ENCODE data around the gene MGLL.
"Not testable (repeated sequence)": the region's sequence is repeated elsewhere in the genome, so short reads cannot be mapped to it uniquely, and the experiment has no call there.

MGLL gene

DNA sequence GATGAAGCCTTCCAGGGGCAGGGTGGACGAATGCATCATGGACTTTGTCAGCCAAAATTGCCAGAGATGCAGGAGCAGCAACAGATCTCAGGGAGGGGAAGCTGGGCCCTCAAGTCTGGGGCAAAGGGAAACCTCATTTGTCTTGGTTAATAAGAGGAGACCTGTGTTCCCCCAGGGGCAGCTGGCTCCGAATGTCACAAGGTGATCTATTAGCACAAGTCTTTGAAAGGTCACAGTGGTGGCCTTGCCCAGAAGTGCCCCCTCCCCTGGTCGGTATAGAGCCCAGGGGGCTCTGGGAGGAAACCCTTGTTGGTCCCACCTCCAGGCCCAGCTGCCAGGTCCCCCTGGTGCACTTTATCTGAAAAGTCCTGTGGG, 103.4 kb downstream of the MGLL start:
- no peak for DNase-seq

DNA sequence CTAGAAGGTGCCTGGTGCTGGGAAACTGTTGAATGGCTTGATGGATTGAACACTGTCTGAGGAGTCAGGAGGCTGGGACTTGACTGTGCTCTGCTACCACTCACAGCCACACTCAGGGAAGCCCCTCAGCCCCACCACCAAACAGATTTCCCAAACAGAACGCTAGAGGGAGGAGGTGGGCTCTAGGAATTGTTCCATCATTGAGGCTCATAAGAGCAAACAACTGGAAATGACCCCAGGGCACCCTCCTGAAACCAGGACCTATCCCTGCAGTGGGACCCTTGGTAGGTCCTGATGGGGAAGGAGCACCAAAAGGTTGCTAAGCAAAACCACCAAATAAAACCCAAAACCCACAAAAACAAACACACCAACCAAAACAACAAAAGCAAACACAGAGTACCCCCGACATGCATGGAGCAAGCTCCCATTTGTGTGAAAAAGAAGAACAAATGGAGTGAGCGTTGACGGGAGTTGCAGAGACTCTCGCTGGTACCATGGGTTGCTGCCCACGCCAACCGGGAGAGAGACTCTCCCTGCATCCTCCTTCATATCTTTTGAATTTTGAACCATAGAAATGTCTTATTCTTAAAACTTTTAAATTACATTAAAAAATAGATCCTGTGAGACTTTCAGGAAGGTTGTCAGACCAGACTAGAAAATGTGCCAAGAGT, 103.9 kb downstream of the MGLL start:
- no peak for DNase-seq

- no peak for DNase-seq
Measured at GRCh38 chr3:127717357-127718244, 104.7 kb downstream of the MGLL start.

DNA sequence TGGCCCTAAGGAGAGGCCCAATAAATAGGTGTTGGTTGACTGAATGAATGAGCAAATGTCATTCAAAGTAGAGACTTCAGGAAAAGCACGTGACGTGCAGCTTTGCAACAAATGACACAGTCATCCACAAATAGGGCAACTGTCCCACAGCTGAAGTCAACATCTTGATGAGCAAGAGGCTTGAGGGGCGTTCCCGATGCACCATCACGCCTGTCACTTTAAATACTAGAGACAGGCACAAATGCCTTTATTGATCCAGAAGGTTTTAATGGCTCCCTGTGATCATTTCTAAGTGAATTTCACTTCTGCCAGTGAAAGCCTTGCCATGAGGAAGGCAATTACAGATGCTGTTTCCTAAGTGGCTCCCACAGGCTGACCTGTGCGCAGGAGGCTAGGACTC, 105.9 kb downstream of the MGLL start:
- no peak for DNase-seq

DNA sequence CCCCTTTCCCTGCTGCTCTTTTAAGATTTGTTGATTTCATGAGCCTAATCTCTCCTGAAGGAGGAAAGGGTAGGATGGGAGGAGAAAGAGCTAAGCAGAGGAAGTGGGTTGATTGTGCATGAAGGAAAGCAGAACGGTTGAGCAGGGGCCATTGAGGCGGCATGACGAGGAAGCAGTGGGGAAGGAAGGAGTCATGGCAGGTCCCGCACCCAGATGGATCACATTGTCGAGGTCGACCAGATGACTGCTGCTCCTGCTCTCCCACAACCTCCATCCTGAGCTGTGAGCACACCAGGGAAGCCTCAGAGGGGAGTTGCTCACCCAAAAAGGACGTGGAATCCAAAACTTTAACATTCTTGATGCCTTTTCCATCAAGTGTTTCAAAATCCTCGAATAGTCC, 106.8 kb downstream of the MGLL start:
- no peak for DNase-seq

DNA sequence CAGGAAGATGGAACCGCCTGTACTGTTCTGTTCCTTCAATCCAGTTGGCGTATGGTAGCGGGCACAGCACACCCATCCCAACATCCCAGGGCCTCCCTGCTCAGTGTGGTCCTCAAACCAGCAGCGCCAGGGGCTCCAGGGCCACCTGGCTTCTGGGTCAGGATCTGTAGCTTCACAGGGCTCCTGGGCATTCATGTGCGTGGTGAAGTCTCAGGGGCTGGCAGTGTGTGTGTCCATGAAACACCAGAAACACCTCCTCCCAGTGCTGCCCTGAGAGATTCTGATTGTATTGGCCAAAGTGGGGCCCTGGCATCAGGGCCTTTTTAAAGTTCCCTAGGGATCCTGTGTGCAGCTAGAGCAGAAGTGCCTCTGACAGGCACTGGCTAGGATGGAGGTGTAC, 107.4 kb downstream of the MGLL start:
- no peak for DNase-seq

GRCh38 chr3:127714125-127714571, 108.2 kb downstream of the MGLL start:
- no peak for DNase-seq

- no peak for DNase-seq
Measured at GRCh38 chr3:127712881-127713771, 109.2 kb downstream of the MGLL start.

GRCh38 chr3:127712461-127712860, 109.9 kb downstream of the MGLL start:
- no peak for DNase-seq

DNA sequence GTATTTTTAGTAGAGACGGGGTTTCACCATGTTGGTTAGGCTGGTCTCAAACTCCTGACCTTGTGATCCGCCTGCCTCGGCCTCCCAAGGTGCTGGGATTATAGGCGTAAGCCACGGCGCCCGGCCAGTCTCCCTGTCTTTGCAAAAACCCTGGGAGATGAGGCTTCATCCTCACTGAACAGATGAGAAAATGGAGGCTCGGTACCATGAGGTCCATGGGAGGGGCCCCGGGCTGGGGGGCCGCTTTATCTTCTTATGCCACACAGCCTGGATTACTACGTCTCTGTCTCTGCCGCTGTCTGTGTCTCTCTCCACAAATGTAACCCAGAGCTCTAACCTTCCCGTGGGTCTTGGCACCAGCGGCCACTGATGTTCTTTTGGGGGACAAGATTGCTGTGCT, 110.4 kb downstream of the MGLL start:
- DNase-seq: no peak

DNA sequence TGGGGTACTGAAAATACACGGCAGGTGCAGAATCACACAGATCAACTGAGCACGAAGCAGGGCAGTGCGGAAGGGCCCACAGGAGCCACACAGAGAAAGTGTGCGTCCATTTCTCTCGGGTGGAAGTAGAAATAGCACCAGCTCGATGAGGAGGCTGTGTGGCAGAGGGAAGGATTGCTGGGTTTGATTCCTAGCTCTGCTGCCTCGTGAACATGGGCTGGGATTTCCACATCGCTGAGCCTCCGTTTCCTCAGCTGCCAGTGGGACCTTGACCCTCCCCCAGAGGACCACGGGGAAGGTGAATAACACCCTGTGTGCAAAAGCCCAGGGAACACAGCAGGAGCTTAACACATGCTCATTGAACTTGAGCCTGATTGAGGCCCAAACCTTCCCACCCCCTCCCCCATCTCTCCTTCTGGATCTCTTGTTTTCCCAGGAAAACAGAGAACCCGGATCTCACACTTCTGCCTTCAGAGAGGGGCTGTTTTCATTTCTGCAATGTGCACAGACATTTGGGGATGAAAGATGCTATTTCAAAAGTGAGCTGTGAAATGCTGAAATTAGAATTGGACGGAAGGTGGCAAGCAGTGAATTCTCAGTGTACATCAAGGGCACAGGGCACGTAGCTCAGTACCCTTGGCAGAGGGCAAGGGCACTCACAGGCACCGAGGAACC, 111.2 kb downstream of the MGLL start:
- DNase-seq: no peak

DNA sequence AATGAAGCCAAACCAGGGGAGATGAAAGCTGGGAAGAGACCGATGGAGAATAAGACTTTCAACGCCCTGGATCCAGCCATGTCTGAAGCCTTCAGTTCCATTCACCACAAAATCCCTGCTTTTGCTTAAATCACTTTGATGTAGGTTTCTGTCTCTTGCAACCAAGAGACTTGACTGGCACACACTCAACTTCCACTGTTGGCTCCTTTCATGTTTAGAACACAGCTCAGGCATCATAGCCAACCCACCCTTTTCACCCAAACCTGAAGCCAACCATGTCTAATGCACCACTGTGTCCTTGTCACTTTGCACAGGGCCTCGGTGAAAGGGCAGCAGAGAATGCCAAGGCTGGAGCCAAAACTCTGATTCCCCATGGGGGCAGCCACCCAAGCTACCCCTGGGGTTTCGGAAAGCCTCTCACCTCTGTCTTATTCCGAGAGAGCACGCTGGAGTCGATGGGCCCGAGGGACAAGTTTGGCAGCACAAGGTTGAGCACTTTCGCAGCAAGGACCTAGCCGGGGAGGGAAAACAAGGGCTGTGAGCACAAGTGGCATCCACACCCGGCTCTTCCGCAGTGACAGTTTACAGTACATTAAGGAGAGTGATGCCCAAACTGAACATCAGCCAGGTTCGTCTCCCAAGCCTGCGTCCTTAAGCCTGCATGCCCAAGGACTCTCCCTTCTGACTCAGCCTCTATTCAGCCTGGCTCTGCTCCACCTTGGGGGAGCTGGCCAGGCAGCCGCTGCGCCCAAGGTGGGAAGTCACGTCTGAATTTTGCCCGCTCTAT, 112.0 kb downstream of the MGLL start:
- no peak for DNase-seq

GRCh38 chr3:127709320-127710060, 112.8 kb downstream of the MGLL start:
- no peak for DNase-seq

DNA sequence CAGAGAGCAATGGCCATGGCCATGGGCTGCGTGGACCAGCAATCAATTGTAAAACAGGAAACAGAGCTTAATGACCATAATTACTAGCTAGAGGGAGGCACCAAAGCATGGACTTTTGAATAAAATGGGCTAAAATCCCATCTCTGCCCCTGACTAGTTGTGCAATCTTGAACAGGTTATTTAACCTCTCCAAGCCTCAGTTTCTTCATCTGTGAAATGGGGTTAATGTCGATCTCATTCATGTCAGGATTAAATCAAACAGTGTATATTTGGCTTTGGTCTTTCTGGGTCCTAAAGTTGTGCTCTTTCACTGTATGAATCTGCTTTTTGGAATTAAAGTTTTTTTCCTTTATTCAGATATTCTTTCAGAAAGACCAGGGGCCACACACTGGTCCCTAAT, 113.5 kb downstream of the MGLL start:
- DNase-seq: no peak

DNA sequence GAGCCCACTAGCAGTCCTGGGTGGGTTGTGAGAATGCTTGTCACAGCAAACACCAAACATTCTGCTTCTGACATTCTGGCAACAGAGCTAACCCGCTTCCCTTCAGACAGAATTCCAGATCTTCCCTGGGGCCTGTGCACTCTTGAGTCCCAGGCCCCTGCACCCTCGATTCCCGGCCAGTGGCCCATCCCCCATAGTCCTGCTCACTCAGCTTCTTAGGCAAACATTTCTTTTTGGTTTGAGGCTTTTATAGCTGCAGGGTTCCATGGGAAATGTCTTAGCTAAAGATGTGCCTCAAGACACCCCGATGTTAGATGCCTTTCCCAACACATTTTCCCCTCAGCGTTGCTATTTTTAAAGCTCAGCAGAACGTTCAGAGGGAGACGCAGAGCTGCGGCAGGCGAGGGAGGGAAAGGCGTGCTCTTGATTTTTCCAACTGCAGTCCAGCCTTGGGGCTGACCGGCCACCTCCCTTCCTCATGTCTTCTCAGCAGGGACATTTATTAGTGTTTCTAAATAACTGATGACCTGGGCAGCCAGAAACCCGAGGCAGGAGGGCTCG, 114.4 kb downstream of the MGLL start:
- DNase-seq: no peak

DNA sequence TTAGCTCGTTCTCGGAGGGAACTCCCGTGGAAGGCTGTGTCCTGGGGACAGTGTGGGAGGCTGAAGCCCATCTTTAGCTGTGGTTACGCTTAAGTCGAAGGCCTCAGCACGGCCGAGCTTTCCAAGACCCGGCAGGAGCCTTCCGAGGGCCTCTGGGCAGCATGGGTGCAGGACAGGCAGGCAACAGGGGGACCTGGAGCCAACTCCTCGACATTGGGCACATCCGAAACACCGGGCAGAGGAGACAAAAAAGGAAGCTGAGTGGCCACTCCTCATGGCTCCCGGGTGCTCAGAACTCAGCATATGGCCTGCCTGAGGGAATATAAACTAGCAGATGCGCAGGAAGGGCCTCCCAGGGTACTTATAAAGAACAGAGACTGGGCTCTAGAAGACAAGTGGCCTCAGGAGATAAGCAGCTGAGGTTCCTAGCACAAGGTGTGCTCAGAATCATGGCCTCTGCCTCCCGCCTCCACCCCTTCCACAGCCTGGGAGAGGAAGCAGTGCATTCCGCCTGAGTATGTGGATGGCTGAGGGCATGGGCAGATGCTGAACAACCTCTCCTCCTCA, 115.4 kb downstream of the MGLL start:
- DNase-seq: no peak

- no peak for DNase-seq
Measured at GRCh38 chr3:127706312-127706711, 116.0 kb downstream of the MGLL start.

- not testable (repeated sequence) for DNase-seq
Measured at GRCh38 chr3:127704840-127705239, 117.5 kb downstream of the MGLL start.

- DNase-seq: no peak
Measured at GRCh38 chr3:127702151-127702578, 120.2 kb downstream of the MGLL start.

- DNase-seq: no peak
Measured at GRCh38 chr3:127701280-127701911, 120.9 kb downstream of the MGLL start.
